Uterus (tissue), 4 donors: Measurements from ENCODE around the gene C17orf78. TPM values are rescaled to one million over a fixed set of nuclear protein-coding genes. Genes with fewer than 3 reads are reported as not detected.

Experiments
- DNase-seq, 2 donors: peaks; one replicate each; pipeline ENCODE4 v3.0.0-alpha.2; 2019 to 2020
- H3K27ac ChIP-seq, 2 donors: fragments of 200-600 bp; sonication (generic); 1 replicate in 1 of 2; 2 replicates in 1 of 2; pipeline ENCODE4 v1.5.1; 2016 to 2018
- H3K27me3 ChIP-seq, 2 donors: fragments of 200-600 bp; sonication (generic); one replicate each; pipeline ENCODE4 v1.5.1; 2018 to 2019; ENCODE audit warnings: control low read depth in 1 of 2
- H3K36me3 ChIP-seq, 2 donors: fragments of 200-600 bp; sonication (generic); one replicate each; pipeline ENCODE4 v1.5.1; 2019; ENCODE audit warnings: control low read depth in 1 of 2
- H3K4me1 ChIP-seq, 2 donors: fragments of 200-600 bp; sonication (generic); one replicate each; pipeline ENCODE4 v1.5.1; 2018 to 2019; ENCODE audit warnings: control low read depth in 1 of 2
- H3K4me3 ChIP-seq, 2 donors: fragments of 200-600 bp; sonication (generic); 1 replicate in 1 of 2; 2 replicates in 1 of 2; pipeline ENCODE4 v1.5.1; 2018 to 2019; ENCODE audit warnings: mild to moderate bottlenecking in 1 of 2
- H3K9me3 ChIP-seq, 2 donors: fragments of 200-600 bp; sonication (generic); one replicate each; pipeline ENCODE4 v1.5.1; 2019; ENCODE audit warnings: control low read depth in 1 of 2
- POLR2A ChIP-seq, 2 donors: fragments of 450-650 bp; IDR thresholded peaks; one replicate each; pipeline ENCODE4 v1.6.1; 2016; ENCODE audit warnings: antibody characterized with exemption in 2 of 2, mild to moderate bottlenecking in 1 of 2, moderate library complexity in 1 of 2
- intact Hi-C: fragments of 100-400 bp; cut with DNase I; formaldehyde crosslinking; loops from one replicate; pipeline ENCODE4 v1.15.1; 2023; ENCODE audit warnings: low total_unique reads
- total RNA-seq, 4 donors: library from RNA; depleted of rRNA in 3 of 4; stranded (reverse); fragments of >200 nt in 3 of 4; gene quantifications; one replicate each; pipeline versions ENCODE4 v1.1.0 to v1.2.4, GENCODE V29; 2014 to 2023
- TF ChIP-seq, protein P1 (sequence below), 4 experiments: fragments of 200-600 bp in 2 of 4; fragments of 450-650 bp in 2 of 4; sonication (generic) in 2 of 4; IDR thresholded peaks; one replicate each; pipeline ENCODE4 v1.5.1; 2016 to 2019; ENCODE audit warnings: antibody characterized with exemption in 4 of 4, mild to moderate bottlenecking in 2 of 4, moderate library complexity in 1 of 4
- donor health status: DM: yes; HTN: yes; CAD: no.

C17orf78 gene
- total RNA-seq, 4 donors from 2014 or later: not detected

DNA sequence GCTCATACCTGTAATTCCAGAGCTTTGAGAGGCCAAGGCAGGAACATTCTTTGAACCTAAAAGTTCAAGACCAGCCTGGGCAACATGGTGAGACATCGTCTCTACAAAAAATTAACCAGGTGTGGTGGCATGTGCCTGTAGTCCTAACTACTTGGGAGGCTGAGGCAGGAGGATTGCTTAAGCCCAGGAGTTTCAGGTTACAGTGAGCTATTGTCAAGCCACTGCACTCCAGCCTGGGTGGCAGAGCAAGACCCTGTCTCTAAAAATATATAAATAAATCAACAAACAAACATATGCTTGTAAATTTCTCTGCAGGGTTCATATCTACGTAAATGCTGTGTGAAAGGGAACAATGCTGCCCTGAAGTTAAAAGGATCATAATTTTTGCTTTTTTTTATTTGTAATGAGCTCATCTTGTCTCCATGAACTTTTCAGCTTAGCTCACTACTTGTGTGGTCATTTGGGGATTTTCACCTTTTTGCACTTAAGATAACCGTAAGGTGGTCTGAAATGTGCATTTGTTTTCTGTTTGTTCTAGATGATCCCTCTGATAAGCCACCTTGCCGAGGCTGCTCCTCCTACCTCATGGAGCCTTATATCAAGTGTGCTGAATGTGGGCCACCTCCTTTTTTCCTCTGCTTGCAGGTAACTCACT, 47.3 kb downstream of the C17orf78 start:
- H3K9me3 ChIP-seq: no peaks in the 10 kb centered on the region
- no peak for DNase-seq
- H3K4me1 ChIP-seq: no peaks in the 10 kb centered on the region
- no peak overlapping the region for H3K27ac ChIP-seq
- TF ChIP-seq POLR2A (IDR thresholded peaks at IDR 0.05): no peak
- TF ChIP-seq, protein P1, sequence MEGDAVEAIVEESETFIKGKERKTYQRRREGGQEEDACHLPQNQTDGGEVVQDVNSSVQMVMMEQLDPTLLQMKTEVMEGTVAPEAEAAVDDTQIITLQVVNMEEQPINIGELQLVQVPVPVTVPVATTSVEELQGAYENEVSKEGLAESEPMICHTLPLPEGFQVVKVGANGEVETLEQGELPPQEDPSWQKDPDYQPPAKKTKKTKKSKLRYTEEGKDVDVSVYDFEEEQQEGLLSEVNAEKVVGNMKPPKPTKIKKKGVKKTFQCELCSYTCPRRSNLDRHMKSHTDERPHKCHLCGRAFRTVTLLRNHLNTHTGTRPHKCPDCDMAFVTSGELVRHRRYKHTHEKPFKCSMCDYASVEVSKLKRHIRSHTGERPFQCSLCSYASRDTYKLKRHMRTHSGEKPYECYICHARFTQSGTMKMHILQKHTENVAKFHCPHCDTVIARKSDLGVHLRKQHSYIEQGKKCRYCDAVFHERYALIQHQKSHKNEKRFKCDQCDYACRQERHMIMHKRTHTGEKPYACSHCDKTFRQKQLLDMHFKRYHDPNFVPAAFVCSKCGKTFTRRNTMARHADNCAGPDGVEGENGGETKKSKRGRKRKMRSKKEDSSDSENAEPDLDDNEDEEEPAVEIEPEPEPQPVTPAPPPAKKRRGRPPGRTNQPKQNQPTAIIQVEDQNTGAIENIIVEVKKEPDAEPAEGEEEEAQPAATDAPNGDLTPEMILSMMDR (IDR thresholded peaks at IDR 0.05): no peak
- H3K27me3 ChIP-seq: no peaks in the 10 kb centered on the region
- intact Hi-C loops: no loop called here
- H3K36me3 ChIP-seq: no peaks in the 10 kb centered on the region
- H3K4me3 ChIP-seq: no peak overlapping the region

DNA sequence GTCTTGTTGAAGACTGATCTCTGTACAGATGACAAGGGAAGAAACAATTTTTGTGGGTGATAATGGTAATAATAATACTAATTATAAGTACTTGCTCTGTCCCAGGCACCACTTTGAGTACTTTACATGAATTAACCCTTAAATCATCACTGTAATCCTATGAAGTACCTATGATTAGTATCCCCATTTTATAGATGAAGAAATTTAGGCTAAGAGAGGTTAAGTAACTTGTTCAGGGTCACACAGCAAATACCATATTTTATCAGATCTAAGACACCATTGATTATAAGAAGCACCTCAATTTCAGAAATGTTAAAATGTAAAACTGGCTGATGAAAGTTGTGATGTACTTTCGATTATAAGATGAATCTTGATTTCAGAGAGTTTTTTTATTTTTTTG, 49.5 kb downstream of the C17orf78 start:
- intact Hi-C loops: no loop called here
- no peak for TF ChIP-seq POLR2A (IDR thresholded peaks at IDR 0.05)
- TF ChIP-seq, protein P1 (IDR thresholded peaks at IDR 0.05): no peak
- DNase-seq: no peak

DNA sequence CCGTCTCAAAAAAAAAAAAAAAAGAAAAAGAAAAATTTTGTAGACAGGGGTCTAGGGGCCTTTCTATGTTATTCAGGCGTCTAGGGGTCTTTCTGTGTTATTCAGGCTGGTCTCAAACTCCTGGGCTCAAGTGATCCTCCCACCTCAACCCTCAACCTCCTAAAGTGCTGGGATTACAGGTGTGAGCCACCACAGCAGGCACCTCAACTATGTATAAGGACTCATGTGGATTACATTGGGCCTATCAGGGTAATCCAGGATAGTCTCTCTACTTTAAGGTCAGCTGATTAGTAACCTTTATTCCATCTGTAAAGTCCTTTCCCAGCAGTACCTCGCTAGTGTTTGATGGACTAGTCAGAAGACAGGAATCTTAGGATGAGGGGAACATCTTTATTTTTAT, 53.3 kb downstream of the C17orf78 start:
- no peak overlapping the region for H3K27ac ChIP-seq
- no peaks in the 10 kb centered on the region for H3K4me1 ChIP-seq
- DNase-seq: no peak
- no peaks in the 10 kb centered on the region for H3K36me3 ChIP-seq
- TF ChIP-seq, protein P1 (IDR thresholded peaks at IDR 0.05): no peak
- no peak for TF ChIP-seq POLR2A (IDR thresholded peaks at IDR 0.05)
- no peaks in the 10 kb centered on the region for H3K9me3 ChIP-seq
- no peak overlapping the region for H3K4me3 ChIP-seq
- no peaks in the 10 kb centered on the region for H3K27me3 ChIP-seq
- intact Hi-C loops: no loop called here

More for the DNA sequence above, 49.5 kb downstream of the C17orf78 start:
- Histone ChIP-seq H3K9me3 (no peaks in the 10 kb centered on the region), H3K27me3 (no peaks in the 10 kb centered on the region), H3K27ac (no peak overlapping the region), H3K36me3 (no peaks in the 10 kb centered on the region), H3K4me3 (no peak overlapping the region), H3K4me1 (no peaks in the 10 kb centered on the region)

DNA sequence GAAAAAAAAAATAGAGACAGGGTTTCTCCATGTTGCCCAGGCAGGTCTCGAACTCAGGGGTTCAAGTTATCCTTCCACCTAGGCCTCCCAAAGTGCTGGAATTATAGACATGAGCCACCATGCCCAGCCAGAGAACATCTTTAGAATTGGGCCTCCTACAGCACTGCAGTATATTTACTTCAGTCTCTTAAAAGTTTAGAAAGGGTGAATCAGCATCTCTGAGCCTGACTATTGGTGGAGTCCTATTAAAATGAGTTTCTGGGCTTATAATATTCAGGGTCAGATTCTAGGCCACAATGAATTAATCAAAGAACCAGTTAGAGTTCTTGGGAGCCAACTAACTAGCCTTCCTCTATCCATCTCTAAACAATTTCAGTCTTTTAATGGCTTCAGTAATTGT, 53.7 kb downstream of the C17orf78 start:
- H3K27ac ChIP-seq: no peak overlapping the region
- no peaks in the 10 kb centered on the region for H3K9me3 ChIP-seq
- TF ChIP-seq, protein P1 (IDR thresholded peaks at IDR 0.05): no peak
- TF ChIP-seq POLR2A (IDR thresholded peaks at IDR 0.05): no peak
- no peaks in the 10 kb centered on the region for H3K36me3 ChIP-seq
- no peak for DNase-seq
- no peak overlapping the region for H3K4me3 ChIP-seq
- no peaks in the 10 kb centered on the region for H3K27me3 ChIP-seq
- intact Hi-C loops: no loop called here
- no peaks in the 10 kb centered on the region for H3K4me1 ChIP-seq

DNA sequence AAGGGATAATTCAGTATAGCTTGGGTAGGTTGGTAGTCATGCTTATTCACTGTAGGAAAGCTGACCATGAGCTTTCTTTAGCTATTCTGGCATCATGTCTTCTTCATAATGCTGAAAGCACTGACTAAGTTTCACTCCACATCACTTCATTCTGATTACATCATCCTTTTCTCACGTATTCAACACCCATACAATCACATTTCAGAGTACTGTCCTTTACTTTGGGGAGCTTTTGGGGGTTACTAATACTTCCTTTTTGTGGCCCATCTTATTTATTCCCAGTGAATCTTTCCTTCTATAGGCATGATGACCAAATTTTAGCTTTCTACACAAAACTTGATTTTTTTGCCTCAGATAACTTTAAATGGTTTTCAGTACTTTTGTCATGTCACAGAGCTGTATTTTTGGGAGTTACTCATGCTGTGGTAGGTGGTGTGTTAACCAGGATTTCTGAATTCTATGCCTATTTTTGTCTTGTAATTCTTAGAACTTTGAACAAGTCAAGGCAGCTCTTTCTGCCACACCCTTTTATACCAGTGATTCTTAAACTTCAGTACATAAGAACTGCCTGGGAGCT, 54.4 kb downstream of the C17orf78 start:
- H3K9me3 ChIP-seq: no peaks in the 10 kb centered on the region
- intact Hi-C loops: no loop called here
- no peak overlapping the region for H3K27ac ChIP-seq
- H3K4me3 ChIP-seq: no peak overlapping the region
- no peaks in the 10 kb centered on the region for H3K36me3 ChIP-seq
- DNase-seq: no peak
- H3K27me3 ChIP-seq: no peaks in the 10 kb centered on the region
- no peaks in the 10 kb centered on the region for H3K4me1 ChIP-seq
- TF ChIP-seq POLR2A (IDR thresholded peaks at IDR 0.05): no peak
- TF ChIP-seq, protein P1 (IDR thresholded peaks at IDR 0.05): no peak
